Endothelial cell of umbilical vein (primary cell): Measurements from ENCODE around the gene ZDHHC14. TPM values are rescaled to one million over a fixed set of nuclear protein-coding genes. Genes with fewer than 3 reads are reported as not detected.

Experiments
- BruUV-seq: library from RNA; stranded (reverse); fragments of 400-500 nt; replicated peaks from 2 replicates; lab custom pipeline; 2021; lab: Mats Ljungman, UMichigan
- CTCF ChIA-PET: fragments of 300-600, 350-600 bp; sonication (Branson Sonifier 250); formaldehyde crosslinking; loops from one replicate; lab custom pipeline; 2021; ENCODE audit warnings: antibody characterized with exemption, inconsistent platforms; lab: Charles Lee
- POLR2A ChIA-PET: fragments of 300-600, 350-600 bp; sonication (Branson Sonifier 250); formaldehyde crosslinking; loops from one replicate; lab custom pipeline; 2021; ENCODE audit warnings: antibody characterized with exemption, inconsistent platforms; lab: Charles Lee
- DNase-seq: peaks from one replicate; pipeline ENCODE4 v3.0.0-alpha.2; 2011; ENCODE audit warnings: low read depth, low spot score
- FAIRE-seq: peaks from 2 replicates; lab custom pipeline; 2011; peaks lifted over from hg19 to GRCh38; lab: Jason Lieb, UNC
- H2AFZ ChIP-seq: 2 replicates; pipeline ENCODE4 v1.6.0; 2012; ENCODE audit warnings: low read depth, low read length, control low read depth, inconsistent platforms
- H3K27ac ChIP-seq: 2 replicates; pipeline ENCODE4 v1.5.1; 2011; ENCODE audit warnings: low read depth, mild to moderate bottlenecking, control low read depth, low read length, moderate library complexity; ENCODE audit not compliant: insufficient read depth
- H3K27me3 ChIP-seq, 2 experiments: 2 replicates each; pipeline versions ENCODE4 v1.6.0 to v1.6.1; 2011; ENCODE audit warnings: low read length in 2 of 2, mixed read lengths in 1 of 2; ENCODE audit not compliant: control insufficient read depth in 2 of 2, insufficient read depth in 2 of 2
- H3K36me3 ChIP-seq, 2 experiments: 2 replicates in 1 of 2; 3 replicates in 1 of 2; pipeline ENCODE4 v1.5.1; 2011; ENCODE audit warnings: low read length in 2 of 2, mild to moderate bottlenecking in 1 of 2, moderate library complexity in 1 of 2; ENCODE audit not compliant: control insufficient read depth in 2 of 2, insufficient read depth in 2 of 2; ENCODE audit errors: extremely low read depth in 1 of 2
- H3K4me1 ChIP-seq: 3 replicates; pipeline ENCODE4 v1.5.1; 2011; ENCODE audit warnings: mild to moderate bottlenecking, low read length; ENCODE audit not compliant: control insufficient read depth, insufficient read depth; ENCODE audit errors: extremely low read depth
- H3K4me2 ChIP-seq: 2 replicates; pipeline ENCODE4 v1.6.1; 2011; ENCODE audit warnings: low read length, control low read depth, mixed read lengths; ENCODE audit not compliant: insufficient read depth
- H3K4me3 ChIP-seq, 3 experiments: fragments of 200-600 bp in 1 of 3; sonication (generic), shearing (Covaris generic) in 1 of 3; replicated peaks in 1 of 3; 2 replicates each; pipeline ENCODE4 v1.5.1; 2011 to 2016; ENCODE audit warnings: control low read depth in 3 of 3, low read length in 3 of 3, mild to moderate bottlenecking in 2 of 3, inconsistent platforms in 1 of 3, low read depth in 1 of 3, moderate library complexity in 1 of 3; ENCODE audit not compliant: insufficient read depth in 1 of 3
- H3K79me2 ChIP-seq: 2 replicates; pipeline ENCODE4 v1.6.0; 2012; ENCODE audit warnings: low read length, inconsistent platforms; ENCODE audit not compliant: control insufficient read depth, insufficient read depth
- H3K9ac ChIP-seq: replicated peaks from 2 replicates; pipeline ENCODE3; 2011; ENCODE audit warnings: low read length, control low read depth; ENCODE audit not compliant: insufficient read depth; ENCODE audit errors: extremely low read depth
- H3K9me1 ChIP-seq: replicated peaks from 3 replicates; pipeline ENCODE4 v1.6.0; 2011; ENCODE audit warnings: mild to moderate bottlenecking, low read length; ENCODE audit not compliant: control insufficient read depth, insufficient read depth; ENCODE audit errors: extremely low read depth
- H3K9me3 ChIP-seq: replicated peaks from 2 replicates; pipeline ENCODE4 v1.5.1; 2012; ENCODE audit warnings: low read length, inconsistent platforms; ENCODE audit not compliant: control insufficient read depth, insufficient read depth
- H4K20me1 ChIP-seq: replicated peaks from 2 replicates; pipeline ENCODE3; 2011; ENCODE audit warnings: mild to moderate bottlenecking, low read length; ENCODE audit not compliant: control insufficient read depth, insufficient read depth; ENCODE audit errors: extremely low read depth
- EZH2 ChIP-seq: IDR thresholded peaks from 2 replicates; pipeline ENCODE4 v1.6.1; 2012; ENCODE audit warnings: borderline replicate concordance, low read depth, mild to moderate bottlenecking, moderate library complexity, low read length, inconsistent platforms; ENCODE audit not compliant: severe bottlenecking
- FOS ChIP-seq: IDR thresholded peaks from 2 replicates; pipeline ENCODE4 v1.6.1; 2011; ENCODE audit warnings: mild to moderate bottlenecking, low read length, moderate library complexity, borderline replicate concordance; ENCODE audit not compliant: insufficient read depth
- GATA2 ChIP-seq: IDR thresholded peaks from 2 replicates; pipeline ENCODE4 v1.7.0; 2011; ENCODE audit warnings: low read depth, mild to moderate bottlenecking, moderate library complexity, mixed read lengths, low read length; ENCODE audit not compliant: insufficient read length, insufficient read depth
- JUN ChIP-seq: IDR thresholded peaks from 2 replicates; pipeline ENCODE4 v1.6.1; 2011; ENCODE audit warnings: borderline replicate concordance, low read depth; ENCODE audit not compliant: insufficient read length, insufficient read depth
- MYC ChIP-seq: IDR thresholded peaks from one replicate; pipeline ENCODE4 v1.6.1; 2011; ENCODE audit warnings: mild to moderate bottlenecking, low read depth, low read length
- POLR2A ChIP-seq: IDR thresholded peaks from 2 replicates; pipeline ENCODE4 v1.6.1; 2012; ENCODE audit warnings: low read depth, mild to moderate bottlenecking, control low read depth, low read length
- POLR2AphosphoS5 ChIP-seq: IDR thresholded peaks from 2 replicates; pipeline ENCODE4 v1.6.1; 2012; ENCODE audit warnings: low read depth, mild to moderate bottlenecking, control low read depth, low read length, moderate library complexity; ENCODE audit not compliant: insufficient read depth
- dilution Hi-C: fragments of 300-500 bp; cut with MboI; formaldehyde crosslinking; loops from one replicate; pipeline ENCODE4 v1.15.0; 2019; ENCODE audit warnings: low sequenced_read_pairs; ENCODE audit not compliant: extremely low pct_ligation_motif_present
- intact Hi-C: fragments of 100-400 bp; cut with micrococcal nuclease; formaldehyde crosslinking; loops from one replicate; pipeline ENCODE4 v1.10.0; 2022
- polyA plus RNA-seq, 4 experiments: library from polyadenylated mRNA; depleted of rRNA in 3 of 4; stranded (reverse) in 3 of 4; unstranded in 1 of 4; fragments of >200 nt; gene quantifications; 2 replicates each; pipeline versions ENCODE4 v1.2.1 to v1.2.3, GENCODE V29; 2011 to 2012; ENCODE audit warnings: missing spikeins in 1 of 4
- total RNA-seq: library from RNA; stranded (reverse); gene quantifications from 2 replicates; pipeline ENCODE4 v1.2.3, GENCODE V29; 2021
- TF ChIP-seq, protein P1 (sequence below): IDR thresholded peaks from 2 replicates; pipeline ENCODE4 v1.6.1; 2011; ENCODE audit not compliant: insufficient read depth, insufficient read length
- TF ChIP-seq, protein P2 (sequence below), 2 donors: IDR thresholded peaks; 1 replicate in 1 of 2; 2 replicates in 1 of 2; pipeline ENCODE4 v1.5.1; 2011; ENCODE audit warnings: low read length in 2 of 2, mild to moderate bottlenecking in 2 of 2, moderate library complexity in 2 of 2, control low read depth in 1 of 2, inconsistent platforms in 1 of 2, low read depth in 1 of 2; ENCODE audit not compliant: insufficient read depth in 1 of 2; ENCODE audit errors: extremely low read depth in 1 of 2

The ZDHHC14 gene
- total and polyA plus RNA-seq, 2 donors (not counting 3 experiments of a cell fraction or from before 2014, with no cell fraction given): 23.0 to 25.6 TPM

DNA sequence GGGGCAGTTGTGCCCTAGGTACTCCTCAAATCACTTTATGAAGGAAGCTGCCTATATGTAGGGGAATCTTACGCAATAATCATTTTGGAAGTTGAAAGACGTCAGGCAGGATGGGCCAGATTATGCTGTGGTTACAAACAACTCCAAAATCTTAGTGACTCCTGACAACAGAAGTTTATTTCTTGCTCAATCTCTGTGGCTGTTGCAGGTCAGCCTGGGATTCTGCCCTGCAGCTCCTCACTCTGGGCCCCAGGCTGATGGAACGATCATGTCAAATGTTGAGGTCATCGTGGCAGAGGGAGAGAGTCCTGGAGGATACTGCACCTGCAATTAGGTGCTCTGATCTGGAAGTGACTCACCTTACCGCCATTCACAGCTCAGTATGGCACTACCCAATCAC lies 88.4 kb downstream of the ZDHHC14 start:
- no peaks in the 10 kb centered on the region for H4K20me1 ChIP-seq
- intact Hi-C loops (no loop called here), dilution Hi-C loops (no loop called here)
- TF ChIP-seq FOS (no peak), POLR2AphosphoS5 (no peak), POLR2A (no peak), JUN (no peak), GATA2 (no peak), MYC (no peak), EZH2 (no peak)
- TF ChIP-seq, protein P1, sequence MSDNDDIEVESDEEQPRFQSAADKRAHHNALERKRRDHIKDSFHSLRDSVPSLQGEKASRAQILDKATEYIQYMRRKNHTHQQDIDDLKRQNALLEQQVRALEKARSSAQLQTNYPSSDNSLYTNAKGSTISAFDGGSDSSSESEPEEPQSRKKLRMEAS: no peak
- TF ChIP-seq, protein P2, sequence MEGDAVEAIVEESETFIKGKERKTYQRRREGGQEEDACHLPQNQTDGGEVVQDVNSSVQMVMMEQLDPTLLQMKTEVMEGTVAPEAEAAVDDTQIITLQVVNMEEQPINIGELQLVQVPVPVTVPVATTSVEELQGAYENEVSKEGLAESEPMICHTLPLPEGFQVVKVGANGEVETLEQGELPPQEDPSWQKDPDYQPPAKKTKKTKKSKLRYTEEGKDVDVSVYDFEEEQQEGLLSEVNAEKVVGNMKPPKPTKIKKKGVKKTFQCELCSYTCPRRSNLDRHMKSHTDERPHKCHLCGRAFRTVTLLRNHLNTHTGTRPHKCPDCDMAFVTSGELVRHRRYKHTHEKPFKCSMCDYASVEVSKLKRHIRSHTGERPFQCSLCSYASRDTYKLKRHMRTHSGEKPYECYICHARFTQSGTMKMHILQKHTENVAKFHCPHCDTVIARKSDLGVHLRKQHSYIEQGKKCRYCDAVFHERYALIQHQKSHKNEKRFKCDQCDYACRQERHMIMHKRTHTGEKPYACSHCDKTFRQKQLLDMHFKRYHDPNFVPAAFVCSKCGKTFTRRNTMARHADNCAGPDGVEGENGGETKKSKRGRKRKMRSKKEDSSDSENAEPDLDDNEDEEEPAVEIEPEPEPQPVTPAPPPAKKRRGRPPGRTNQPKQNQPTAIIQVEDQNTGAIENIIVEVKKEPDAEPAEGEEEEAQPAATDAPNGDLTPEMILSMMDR (IDR thresholded peaks at IDR 0.05; ENCODE audit: extremely low read depth in 1 of 2, insufficient read depth in 1 of 2, low read depth in 1 of 2, low read length in 2 of 2): no peak
- H3K9me3 ChIP-seq: no peaks in the 10 kb centered on the region
- no TSS peak for BruUV-seq
- H3K79me2 ChIP-seq: no peaks in the 10 kb centered on the region
- H3K36me3 ChIP-seq: no peaks in the 10 kb centered on the region
- H3K27me3 ChIP-seq: no peaks in the 10 kb centered on the region
- H3K27ac ChIP-seq: no peak overlapping the region
- ChIA-PET POLR2A (no interaction called here), CTCF (interaction anchor here (1.4 kb wide), 1 partner anchor 8 kb away, joined by 5 read pairs; no protein-coding TSS in a partner anchor)
- FAIRE-seq (no peak), DNase-seq (no peak)
- H3K4me3 ChIP-seq: no peak overlapping the region
- H3K4me2 ChIP-seq: no peak overlapping the region
- no peaks in the 10 kb centered on the region for H3K9me1 ChIP-seq
- no peaks in the 10 kb centered on the region for H3K4me1 ChIP-seq
- no peak overlapping the region for H3K9ac ChIP-seq
- H2AFZ ChIP-seq: no peak overlapping the region
